HS-5 (cell line): ENCODE results near the gene MAP2K5.

Experiments
- DNase-seq: peaks from one replicate; pipeline ENCODE4 v3.0.0-alpha.2; 2012; ENCODE audit warnings: low read depth

Gene MAP2K5

DNA sequence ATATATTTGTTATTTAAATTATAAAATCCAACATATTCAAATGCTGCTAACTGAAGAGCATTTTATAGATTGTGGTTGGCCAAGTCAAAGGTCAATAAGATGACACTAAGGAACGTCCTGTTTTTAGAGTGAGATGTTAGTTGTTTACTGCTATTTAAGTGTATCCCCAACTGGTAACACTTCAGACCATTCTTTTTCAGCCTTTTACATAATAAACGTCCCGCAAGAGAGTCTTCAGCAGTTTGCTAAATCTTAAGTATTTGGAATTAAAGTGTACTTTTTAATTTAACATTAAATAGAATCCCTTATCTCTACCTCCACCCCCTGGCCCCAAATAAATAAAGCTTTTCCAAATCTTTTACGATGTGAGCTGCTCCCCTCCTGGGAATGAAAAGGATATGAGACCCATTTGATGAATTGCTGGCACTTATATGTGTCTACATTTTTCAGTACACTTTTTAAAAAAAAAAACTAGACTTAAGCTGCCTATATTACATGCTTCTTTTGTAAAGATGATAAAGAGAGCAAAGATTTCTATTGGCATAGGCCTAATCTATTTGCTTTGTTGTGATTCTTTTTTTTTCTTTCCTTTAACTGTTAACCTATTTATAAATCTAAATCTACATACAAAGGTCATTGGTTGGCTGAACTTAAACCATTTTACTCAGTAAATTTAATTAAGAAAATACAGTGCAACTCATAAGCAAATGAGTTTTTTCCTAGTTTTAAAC is 181.0 kb downstream of the MAP2K5 start:
- DNase-seq = no peak

DNA sequence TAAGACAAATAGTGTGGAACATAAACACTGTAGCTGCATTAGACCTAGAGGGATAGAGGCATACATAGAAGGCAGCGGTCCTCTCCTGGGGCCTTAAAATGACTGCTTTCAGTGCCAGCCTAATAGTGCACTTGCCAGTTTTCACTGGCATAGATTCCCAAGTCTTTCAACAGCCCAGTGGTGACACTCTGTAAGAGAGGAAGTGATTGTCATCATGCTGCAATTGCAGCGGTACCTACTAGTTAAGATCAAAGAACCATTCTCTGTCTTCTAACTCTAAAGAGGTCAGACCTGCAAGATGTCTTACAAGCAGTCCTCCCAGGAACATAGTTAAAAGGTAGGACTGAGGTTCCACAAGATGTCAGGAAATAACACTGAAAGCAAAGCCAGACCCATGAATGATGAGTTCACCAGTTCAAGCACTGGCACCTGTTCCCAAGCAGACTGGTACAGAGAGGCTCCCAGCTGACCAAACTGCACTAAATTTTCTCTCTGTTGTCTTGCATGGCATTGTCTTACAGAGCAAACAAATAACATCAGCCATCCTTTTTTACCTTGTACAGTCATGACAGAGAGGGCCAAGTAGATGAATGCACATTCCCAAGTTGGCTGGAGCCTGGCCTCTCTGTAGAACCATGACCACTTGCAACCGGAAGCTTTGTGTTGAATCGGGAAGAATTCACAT is 182.3 kb downstream of the MAP2K5 start:
- no peak for DNase-seq

DNA sequence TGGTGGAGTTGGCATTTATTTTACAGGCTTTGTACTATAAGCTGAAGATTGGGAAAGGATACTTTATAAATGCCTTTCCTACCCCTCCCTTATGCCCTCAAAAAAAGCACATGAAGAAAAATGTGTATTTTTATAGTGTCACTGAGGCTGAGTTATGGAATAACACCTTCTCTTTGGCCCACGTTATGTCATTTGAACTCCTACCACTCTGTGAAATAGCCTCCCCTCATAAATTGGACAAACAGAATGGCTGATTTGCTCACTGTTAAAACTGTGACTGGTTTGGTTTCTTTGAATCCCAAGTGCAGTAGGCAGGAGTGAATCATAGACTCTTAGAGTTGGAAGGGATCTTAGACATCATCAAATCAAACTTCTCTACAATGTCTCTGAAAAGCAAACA is 187.6 kb downstream of the MAP2K5 start:
- no peak for DNase-seq

DNA sequence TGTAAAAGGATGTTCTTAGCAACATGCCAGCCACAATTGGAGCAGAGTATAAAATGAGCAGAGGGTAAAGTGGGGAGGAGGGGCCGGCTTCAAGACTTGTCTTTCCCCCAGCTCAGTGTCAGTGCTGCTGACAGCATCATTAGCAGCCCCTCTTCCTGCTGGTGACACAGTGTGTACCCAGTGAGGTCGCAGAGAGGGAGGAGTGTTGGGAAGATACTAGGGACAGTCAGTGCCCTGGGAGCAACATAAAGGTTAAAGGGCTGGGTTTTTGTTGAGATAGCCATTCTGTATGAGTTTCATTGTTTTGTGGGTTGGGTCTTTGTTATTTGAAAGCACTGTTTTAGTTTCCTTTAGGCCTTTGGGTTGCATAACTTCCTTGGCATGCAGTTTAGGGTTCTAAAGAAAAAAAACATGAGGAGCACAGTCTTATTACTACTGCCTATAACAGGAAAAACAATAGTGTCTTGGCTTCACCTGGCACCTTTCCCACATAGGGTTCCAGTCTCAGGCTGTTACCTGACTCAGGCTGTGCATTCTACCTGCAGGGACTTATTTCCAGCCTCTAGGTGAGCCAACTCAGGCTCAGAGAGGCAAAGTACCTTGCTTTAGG is 188.7 kb downstream of the MAP2K5 start:
- DNase-seq = no peak

DNA sequence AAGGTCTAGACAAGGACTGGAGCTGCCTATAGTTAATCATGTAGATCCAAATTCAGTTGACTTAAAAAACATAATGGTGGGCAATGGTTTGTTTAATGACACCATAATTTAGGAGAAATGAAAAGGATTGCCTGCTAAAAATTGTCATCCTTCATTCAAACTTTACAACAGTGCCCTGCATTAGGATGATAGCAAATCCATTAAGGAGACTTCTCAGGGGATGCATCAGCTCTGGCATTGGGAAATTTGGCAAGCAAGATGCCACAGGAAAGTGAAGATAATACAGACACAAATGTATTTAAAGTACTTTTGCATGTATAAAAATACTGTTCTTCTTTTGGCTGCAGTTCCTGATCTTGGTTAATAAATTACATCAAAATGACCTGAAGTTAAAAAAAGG is 189.7 kb downstream of the MAP2K5 start:
- DNase-seq = no peak

DNA sequence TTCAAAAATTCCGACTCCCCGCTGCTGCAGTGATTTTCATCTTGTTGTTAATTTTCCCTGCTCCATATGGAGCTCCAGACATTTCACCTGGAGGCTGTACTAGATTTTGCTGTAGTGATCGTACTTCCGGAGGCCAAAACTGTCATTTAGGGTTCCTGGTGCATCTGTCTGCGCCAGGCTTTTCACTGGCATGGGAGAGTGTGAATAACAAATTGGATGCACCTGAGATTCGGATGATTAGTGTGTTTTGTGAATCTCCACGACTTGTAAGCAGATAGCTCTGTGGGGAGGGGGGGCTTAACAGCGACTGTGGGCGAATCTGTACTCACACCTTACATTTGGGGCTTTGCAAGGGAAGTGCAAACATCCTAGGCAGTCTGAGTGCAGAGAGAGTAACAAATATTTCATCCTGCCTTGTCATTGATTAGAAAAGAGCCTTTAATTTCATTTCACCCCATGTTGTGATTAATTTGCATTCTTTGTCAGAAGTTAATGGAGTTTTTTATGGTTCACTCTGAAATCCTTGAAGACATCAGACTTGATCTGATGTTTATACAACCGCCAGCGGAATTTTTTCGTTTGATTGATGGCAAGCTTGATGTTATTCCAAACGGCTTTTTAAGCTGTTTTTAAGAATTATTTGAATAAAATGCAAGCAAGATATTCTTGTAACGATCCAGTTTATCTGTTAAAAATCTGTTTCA is 190.3 kb downstream of the MAP2K5 start:
- DNase-seq = no peak

DNA sequence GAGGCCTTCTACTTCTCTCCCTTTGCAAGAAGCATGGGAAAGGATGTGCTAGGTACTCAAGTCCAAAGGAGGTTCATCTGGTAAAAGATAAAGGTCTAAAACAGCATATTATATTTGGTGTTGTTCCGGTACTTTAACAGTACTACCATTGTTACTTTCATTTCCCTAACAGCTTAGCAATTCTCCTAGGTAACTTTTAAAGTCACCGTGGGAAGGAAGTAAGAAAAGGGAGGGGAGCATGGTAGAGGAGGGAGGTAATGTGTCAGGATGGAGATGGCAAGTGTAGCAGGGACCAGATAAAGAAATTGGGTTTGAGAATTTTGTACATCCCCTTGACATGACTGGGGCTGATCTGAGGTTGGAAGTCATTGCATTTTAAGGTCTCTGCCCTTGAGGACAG is 193.4 kb downstream of the MAP2K5 start:
- no peak for DNase-seq

DNA sequence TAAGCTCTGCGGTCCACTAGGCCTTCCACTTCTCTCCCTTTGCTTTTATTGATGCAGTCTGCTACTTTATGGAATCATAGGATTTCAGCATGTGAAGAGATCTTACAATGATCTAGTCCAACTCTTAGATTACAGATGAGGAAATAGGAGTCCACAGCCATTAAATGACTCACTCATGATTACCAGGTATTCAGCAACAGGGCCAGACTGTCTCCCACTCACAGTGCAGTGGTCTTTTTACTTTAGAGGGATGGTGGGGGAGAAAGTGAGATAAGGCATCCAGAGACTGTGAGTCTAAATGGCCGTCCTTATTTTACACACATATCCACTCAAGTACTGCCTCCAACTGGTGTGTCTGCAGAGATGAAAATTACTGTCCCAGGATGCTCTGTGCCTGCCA is 194.3 kb downstream of the MAP2K5 start:
- DNase-seq = no peak

DNA sequence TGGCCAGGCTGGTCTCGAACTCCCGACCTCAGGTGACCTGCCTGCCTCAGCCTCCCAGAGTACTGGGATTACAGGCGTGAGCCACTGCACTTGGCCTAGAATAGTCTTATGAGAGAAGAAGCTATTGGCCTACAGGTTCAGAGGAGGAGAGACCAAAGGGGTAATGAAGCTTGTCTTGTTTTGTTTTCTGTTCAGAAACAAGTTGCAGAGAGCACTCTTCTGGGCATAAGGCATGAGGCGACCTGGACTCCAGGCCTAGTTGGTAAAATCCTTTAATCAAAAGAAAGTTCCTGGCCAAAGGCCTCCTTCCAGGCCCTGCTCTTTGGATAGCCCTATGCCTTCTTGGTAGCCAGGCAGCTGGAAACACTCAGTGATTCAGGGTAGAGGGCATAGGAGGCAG is 195.6 kb downstream of the MAP2K5 start:
- no peak for DNase-seq

DNA sequence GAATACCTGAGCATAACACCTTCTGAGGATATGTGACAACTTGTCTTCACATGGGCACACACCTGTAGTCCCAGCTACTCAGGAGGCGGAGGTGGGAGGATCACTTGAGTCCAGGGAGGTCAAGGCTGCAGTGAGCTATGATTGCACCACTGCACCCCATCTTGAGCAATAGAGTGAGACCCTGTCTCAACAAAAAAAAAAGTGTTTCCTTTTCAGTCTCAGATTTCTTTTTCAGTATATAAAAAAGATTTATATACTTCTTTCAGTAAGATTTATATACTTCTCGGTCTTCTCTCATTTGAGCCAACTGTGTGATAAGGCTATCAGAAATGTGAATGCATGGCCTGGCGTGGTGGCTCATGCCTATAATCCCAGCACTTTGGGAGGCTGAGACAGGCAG is 197.9 kb downstream of the MAP2K5 start:
- DNase-seq = no peak

DNA sequence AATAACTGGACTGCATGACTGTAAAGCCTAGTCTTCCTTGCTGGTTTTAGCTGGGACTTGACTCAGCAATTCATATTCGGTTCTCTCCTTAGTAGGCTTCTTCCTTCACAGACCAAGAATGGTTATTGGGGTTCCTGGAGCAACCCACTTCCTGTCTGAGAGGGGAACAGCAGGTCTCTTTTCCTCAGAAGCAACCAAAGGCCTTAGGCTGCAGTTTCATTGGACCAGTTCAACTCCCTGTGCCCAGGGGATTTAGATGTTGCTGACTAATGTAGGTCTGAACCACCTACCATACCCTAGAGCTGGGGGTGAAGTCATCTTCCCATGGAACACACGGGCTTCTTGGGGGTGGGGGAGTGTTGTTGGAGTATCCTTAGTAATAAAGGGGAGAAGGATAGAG is 198.8 kb downstream of the MAP2K5 start:
- no peak for DNase-seq

DNA sequence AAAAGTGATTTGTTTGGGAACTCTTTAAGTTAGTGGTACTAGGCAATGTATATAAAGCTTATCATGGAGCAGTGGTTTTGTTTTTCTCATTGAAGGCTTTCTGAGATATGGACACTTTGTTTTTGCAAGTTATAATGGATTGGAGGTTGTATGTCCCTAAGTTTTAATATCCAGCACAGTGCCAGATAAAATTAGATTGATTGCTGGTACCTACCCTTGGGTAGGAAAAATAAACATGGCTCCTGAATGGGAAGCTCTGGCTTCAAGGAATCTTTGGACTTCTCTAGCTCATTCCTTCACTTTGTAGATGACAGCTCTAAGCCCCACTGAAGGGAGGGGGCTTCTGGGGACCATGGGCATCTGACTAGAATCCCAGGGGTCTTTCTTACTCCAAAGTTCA is 201.1 kb downstream of the MAP2K5 start:
- DNase-seq = no peak

DNA sequence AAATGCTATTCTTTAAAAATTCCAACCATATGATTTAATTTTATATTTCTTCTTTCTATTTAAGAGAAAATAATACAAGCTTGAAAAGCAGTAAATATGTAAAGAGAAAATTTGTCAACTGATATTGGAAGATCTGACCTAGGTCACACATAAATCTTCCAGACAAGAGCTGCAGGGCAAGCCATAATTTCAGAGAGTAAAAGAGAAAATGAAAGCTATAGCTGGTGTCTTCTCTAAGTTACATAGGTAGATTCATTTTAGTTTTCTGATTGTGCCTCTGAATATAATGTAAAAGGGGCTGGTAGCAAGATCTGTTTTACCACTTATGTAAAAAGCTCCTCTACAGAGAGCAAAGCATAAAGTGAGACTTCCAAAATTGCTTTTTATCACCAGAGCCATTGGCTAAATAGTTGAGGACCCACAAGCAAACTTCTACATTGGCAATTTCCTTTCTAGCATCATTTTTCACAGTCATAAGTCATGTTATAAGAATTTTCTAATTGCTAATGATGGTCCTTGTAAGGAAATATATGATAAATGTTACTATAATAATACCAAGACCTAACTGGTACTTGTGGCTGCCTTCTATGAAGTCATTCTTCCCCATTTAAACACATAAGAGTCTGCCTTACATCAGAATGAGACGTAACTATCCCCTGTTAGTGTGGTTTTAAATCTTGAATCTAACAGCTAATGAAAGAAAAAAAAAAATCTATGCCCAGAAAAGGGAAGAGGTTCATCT is 202.0 kb downstream of the MAP2K5 start:
- no peak for DNase-seq

DNA sequence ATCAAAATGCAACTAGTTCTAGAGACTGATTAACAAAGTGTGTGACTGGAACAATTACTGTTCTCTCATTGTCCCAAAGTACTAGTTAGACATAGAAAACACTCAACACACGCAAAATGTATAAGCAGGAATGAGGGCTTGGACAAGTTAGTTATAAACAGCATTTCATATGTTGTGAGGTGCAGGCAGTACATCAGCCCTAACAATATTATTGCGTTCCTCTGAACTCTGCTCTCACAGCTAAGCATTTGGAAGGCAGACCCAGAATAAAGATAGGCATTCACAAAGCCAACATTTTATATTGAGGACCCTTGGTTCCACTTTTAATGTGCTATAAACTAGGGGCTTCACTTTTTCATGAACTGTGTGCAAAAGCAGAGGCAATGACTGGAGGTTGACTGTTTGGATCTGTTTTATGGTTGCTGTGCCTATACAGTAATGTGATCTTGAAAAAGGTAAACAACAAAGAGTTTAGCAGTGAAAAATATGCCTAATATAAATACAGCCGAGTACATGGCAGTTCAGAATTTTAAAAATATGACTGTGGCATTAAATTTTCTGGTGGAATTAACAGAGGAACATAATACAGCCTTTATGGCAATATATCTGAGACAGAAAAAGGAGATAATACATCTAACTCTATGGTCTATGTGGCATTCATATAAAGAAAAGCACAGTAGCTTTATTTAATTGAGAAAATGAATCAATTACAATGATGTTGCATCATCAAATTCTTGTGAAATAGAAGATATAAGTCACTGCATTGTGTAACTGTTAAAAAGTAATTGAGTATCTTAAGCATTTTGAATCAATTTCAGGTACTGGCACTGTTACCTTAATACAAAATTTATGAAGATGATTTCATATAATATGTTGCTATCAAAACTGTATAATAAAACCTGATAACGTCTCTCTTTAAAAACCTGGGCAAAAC is 202.8 kb downstream of the MAP2K5 start:
- DNase-seq = peak; percentile 18

DNA sequence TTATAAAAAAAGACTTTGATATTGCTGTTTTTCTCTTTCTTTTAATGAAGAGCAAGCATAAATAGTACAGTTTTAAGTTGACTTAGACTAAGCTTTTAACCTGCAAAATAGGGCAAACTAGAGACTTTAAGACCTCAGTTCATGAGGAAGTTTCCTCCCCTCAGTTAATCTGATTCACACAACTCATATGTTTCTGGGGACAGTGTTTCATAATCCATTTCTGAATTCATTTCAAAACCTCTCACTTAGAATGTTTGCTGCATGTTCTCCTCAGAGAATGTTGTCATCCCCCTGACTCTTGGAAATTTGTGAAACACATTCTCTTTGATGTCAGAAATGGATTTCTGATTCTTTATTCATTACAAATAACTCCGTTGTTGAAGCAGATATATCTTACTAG is 203.5 kb downstream of the MAP2K5 start:
- DNase-seq = peak; percentile 24

DNA sequence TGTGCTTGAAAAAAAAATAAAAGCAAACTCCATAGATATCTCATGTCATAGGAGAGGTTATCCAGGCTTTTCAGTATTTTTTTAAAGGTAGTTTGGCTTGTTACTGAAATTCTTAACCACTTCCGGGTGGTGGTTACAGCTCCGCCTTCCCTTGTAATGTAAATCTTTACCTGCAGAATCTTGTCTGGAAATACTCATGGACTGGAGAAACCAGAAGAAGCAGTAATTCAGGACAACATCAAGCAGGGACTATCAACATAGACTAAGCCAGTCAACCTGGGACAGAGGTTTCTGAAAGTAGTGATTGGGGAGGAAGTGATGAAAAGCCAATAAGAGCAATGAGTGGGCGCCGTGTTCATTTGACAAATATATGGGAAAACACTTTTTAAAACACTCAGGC is 203.9 kb downstream of the MAP2K5 start:
- no peak for DNase-seq

DNA sequence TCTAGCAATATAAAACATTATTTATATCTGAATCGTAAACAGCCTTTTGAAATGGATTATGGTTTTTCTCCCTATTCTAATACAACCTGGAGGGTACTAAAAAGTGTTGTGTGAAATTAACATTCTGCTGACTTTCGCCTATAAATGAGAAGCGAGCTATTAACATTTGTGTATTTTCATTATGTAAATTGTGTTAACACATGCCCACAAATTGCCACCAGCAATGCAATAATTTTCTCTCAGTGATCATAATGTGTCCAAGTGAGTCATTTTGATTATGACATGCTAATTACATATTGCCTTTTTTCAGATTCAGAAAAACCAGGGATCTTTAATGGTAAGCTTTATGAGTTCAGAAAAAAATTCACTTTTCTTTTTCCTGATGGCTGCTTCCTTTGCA is 205.4 kb downstream of the MAP2K5 start:
- DNase-seq = no peak

DNA sequence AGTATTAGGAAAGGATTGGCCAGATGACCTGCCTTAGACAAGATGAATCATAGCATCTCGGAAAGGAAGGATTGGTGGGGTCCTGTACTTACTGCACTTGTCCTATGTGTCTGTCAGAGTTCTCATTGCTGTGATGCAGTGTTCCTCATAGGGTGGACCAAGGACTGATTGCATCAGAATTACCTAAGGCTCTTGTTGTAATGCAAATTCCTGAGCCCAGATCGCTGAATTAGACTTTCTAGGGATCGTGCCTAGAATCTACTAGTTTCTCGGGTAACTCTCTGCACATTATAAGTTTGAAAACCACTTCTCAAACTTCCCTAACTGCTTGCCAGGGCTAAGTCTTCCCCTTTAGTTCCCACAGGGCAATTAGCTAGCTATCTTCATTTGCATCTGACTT is 207.9 kb downstream of the MAP2K5 start:
- DNase-seq = no peak

DNA sequence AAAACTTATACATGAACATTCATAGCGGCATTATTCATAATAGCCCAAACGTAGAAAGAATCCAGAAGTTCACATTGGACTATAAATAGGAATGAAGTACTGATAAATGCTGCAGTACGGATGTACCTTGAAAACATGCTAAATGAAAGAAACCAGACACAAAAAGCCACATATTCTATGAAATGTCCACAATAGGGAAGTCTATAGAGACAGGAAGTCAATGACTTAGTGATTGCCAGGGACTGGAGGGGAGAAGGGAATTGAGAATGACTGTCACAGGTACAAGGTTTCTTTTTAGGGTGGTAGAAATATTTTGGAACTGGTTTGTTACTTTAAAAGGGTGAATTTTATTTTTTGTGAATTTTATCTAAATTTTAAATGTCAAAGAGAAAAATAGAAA is 211.4 kb downstream of the MAP2K5 start:
- DNase-seq = no peak

DNA sequence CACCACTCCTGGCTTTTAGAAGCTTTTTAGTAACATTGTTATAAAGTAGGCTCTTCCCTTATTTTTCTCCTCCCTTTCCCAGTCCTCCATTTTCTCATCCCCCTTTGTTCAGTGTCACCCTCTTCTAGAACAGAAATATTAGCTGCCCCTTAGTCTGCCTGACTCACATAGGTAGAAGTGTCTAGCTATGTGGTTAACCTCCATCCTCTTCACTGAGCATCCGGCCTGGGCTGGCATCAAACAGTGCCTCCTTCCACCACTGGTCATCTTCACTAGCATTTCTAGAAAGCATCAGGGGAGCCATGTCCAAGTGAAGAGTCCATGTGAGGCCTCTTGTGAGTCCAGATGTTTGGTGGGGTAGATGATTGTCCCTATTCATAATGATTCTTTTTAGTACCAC is 212.8 kb downstream of the MAP2K5 start:
- DNase-seq = no peak

DNA sequence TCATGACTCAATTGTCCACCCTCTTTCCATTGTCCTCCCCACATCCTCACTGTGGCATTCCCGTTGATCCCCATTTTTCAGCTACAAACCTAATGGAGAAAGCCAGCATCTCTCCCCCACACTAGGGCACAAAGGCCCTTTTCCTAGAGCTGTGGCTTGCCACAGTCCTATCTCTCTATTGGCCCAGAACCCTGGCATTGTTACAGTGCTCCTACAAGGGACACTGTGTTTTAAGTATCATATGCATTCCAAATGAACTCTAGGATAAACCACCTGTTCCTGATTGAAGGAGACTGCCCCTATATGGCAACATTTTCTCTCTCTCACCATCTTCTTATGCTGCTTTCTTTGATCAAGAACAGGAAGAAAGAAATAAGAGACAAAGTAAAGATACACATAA is 213.4 kb downstream of the MAP2K5 start:
- DNase-seq = no peak
